Colonic mucosa (tissue), 4 donors: ENCODE results near the gene HYCC1. TPM values are rescaled to one million over a fixed set of nuclear protein-coding genes. Genes with fewer than 3 reads are reported as not detected.

Experiments
- DNase-seq: peaks from one replicate; pipeline ENCODE4 v3.0.0-alpha.2; 2020
- H3K27ac ChIP-seq: fragments of 200-600 bp; one replicate; pipeline ENCODE4 v1.8.0; 2021
- H3K27me3 ChIP-seq: fragments of 200-600 bp; one replicate; pipeline ENCODE4 v1.8.0; 2021
- H3K36me3 ChIP-seq: fragments of 200-600 bp; one replicate; pipeline ENCODE4 v1.8.0; 2021
- H3K4me1 ChIP-seq: fragments of 200-600 bp; one replicate; pipeline ENCODE4 v1.8.0; 2021; ENCODE audit warnings: mild to moderate bottlenecking
- H3K4me3 ChIP-seq: fragments of 200-600 bp; one replicate; pipeline ENCODE4 v1.8.0; 2021
- H3K9ac ChIP-seq, 2 donors: one replicate each; pipeline ENCODE4 v1.7.0; 2013; ENCODE audit warnings: control low read depth in 2 of 2, low read depth in 2 of 2, low read length in 2 of 2
- H3K9me3 ChIP-seq: fragments of 200-600 bp; one replicate; pipeline ENCODE4 v1.8.0; 2021
- intact Hi-C: fragments of 100-400 bp; cut with DNase I; formaldehyde crosslinking; loops from one replicate; pipeline ENCODE4 v1.14.1; 2022
- total RNA-seq, 2 donors: library from RNA; stranded (reverse); fragmentation: NEBNext Ultra II Directional in 1 of 2; extraction: Animal tissue kit (Norgen Biotek cat#: 25700) in 1 of 2; gene quantifications; one replicate each; pipeline ENCODE4 v1.2.1, GENCODE V29; 2021
- TF ChIP-seq, protein P1 (sequence below): fragments of 200-600 bp; IDR thresholded peaks from one replicate; pipeline ENCODE4 v1.8.0; 2022; ENCODE audit warnings: antibody characterized with exemption, mild to moderate bottlenecking
- donor health status: healthy.
- donor health status: DM: no; HTN: no; CAD: no.
- donor health status: DM: no; HTN: no; CAD: no.

Gene HYCC1
- total RNA-seq, 2 donors from 2014 or later = 5.5 to 10.8 TPM

GRCh38 chr7:23018750-23019149 is 4.8 kb upstream of the HYCC1 start:
- Histone ChIP-seq H3K27me3 (no peaks in the 10 kb centered on the region), H3K27ac (no peak overlapping the region), H3K4me1 (no peaks in the 10 kb centered on the region), H3K9me3 (no peaks in the 10 kb centered on the region), H3K9ac (no peak overlapping the region), H3K4me3 (no peak overlapping the region), H3K36me3 (no peaks in the 10 kb centered on the region)
- TF ChIP-seq, protein P1, sequence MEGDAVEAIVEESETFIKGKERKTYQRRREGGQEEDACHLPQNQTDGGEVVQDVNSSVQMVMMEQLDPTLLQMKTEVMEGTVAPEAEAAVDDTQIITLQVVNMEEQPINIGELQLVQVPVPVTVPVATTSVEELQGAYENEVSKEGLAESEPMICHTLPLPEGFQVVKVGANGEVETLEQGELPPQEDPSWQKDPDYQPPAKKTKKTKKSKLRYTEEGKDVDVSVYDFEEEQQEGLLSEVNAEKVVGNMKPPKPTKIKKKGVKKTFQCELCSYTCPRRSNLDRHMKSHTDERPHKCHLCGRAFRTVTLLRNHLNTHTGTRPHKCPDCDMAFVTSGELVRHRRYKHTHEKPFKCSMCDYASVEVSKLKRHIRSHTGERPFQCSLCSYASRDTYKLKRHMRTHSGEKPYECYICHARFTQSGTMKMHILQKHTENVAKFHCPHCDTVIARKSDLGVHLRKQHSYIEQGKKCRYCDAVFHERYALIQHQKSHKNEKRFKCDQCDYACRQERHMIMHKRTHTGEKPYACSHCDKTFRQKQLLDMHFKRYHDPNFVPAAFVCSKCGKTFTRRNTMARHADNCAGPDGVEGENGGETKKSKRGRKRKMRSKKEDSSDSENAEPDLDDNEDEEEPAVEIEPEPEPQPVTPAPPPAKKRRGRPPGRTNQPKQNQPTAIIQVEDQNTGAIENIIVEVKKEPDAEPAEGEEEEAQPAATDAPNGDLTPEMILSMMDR = no peak
- DNase-seq = no peak
- intact Hi-C loops = loop anchor here (10.0 kb wide), 1 partner anchor 194 kb away; the partner anchor contains the start of gene TOMM7

DNA sequence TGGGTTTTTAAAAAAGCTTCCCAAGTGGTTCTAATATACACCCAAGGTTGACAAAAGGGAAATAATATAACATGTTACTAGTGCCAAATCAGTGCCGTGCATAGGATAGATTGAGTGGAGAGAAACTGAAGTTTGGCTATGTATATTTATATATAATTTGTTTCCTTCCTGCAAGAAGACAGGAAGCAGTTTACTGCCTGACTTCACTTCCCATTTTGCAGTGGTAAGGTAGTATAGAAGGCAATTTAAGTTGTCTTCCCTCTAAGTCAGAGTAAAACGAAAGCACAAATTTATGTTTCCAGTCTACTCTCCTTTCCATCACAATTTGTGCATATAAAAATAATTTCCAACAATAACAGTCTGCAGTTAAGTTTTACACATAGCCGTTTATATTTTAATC is 3.4 kb upstream of the HYCC1 start:
- Histone ChIP-seq H3K9ac (no peak overlapping the region), H3K36me3 (no peaks in the 10 kb centered on the region), H3K4me3 (no peak overlapping the region), H3K27ac (no peak overlapping the region), H3K9me3 (no peaks in the 10 kb centered on the region), H3K27me3 (no peaks in the 10 kb centered on the region), H3K4me1 (no peaks in the 10 kb centered on the region)
- intact Hi-C loops = loop anchor here (10.0 kb wide), 1 partner anchor 193 kb away; the partner anchor contains the start of gene TOMM7
- TF ChIP-seq, protein P1 = no peak
- DNase-seq = no peak

DNA sequence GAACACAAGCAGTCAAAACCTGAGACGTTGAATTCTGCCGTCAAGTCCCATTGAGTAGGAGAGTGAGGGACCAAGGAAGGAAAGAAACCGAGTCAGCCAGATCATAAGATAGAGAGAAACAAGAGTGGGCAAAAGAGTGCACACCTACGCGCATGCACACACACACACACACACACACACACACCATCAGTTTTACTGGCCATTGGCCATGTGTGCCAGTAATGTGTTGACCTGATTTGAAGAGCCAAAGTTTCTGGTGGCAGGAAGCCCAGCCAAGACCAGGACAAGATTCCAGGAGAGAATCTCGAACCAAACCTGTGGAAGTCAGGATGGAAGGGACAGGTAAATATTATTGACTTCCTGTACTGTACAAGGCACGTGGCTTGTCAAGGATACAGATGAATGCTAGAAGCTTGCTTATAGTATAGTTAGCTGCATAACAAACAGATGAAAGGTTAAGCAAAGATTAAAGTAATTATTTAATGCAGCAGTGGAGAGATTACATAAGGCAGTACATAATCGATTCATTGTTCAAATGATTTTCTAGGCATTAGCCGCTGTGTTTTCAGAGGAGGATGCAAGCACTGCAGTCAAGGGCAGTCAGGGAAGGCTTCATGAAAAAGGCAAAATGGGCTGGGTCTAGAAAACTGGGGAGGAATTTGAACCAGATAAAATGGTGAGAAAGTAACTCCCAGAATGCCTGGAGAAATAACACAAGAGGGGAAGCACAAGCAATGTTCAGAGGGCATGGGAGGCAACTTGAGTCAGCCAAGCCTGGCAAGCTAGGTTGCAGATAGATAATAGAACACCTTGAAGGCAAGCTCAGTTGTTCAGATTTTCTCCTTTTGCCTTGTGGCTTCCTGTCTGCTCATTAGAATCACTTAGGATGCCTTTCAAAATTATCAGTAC is 2.7 kb upstream of the HYCC1 start:
- intact Hi-C loops = loop anchor here (10.0 kb wide), 1 partner anchor 192 kb away; the partner anchor contains the start of gene TOMM7
- no peak overlapping the region for H3K27ac ChIP-seq

GRCh38 chr7:23014681-23015080 is 751 bp upstream of the HYCC1 start:
- intact Hi-C loops = loop anchor here (10.0 kb wide), 1 partner anchor 190 kb away; the partner anchor contains the start of gene TOMM7
- no peak overlapping the region for H3K27ac ChIP-seq
- no peak overlapping the region for H3K9ac ChIP-seq
- TF ChIP-seq, protein P1 = no peak
- H3K27me3 ChIP-seq = no peaks in the 10 kb centered on the region
- no peaks in the 10 kb centered on the region for H3K36me3 ChIP-seq
- H3K4me3 ChIP-seq = no peak overlapping the region
- no peaks in the 10 kb centered on the region for H3K9me3 ChIP-seq
- DNase-seq = no peak
- H3K4me1 ChIP-seq = no peaks in the 10 kb centered on the region

More for the DNA sequence above, 2.7 kb upstream of the HYCC1 start:
- TF ChIP-seq, protein P1 = no peak
- Histone ChIP-seq H3K27me3 (no peaks in the 10 kb centered on the region), H3K4me3 (no peak overlapping the region), H3K9ac (no peak overlapping the region), H3K4me1 (no peaks in the 10 kb centered on the region), H3K9me3 (no peaks in the 10 kb centered on the region), H3K36me3 (no peaks in the 10 kb centered on the region)
- no peak for DNase-seq

GRCh38 chr7:23012908-23013714 is 819 bp downstream of the HYCC1 start:
- TF ChIP-seq, protein P1 = no peak
- peak overlapping the region; percentile 47 to 76 for H3K9ac ChIP-seq
- no peaks in the 10 kb centered on the region for H3K4me1 ChIP-seq
- peak; percentile 29 for DNase-seq
- no peaks in the 10 kb centered on the region for H3K36me3 ChIP-seq
- no peaks in the 10 kb centered on the region for H3K27me3 ChIP-seq
- intact Hi-C loops = loop anchor here (10.0 kb wide), 1 partner anchor 188 kb away; the partner anchor contains the start of gene TOMM7
- peak overlapping the region; percentile 78 for H3K4me3 ChIP-seq
- H3K27ac ChIP-seq = peak overlapping the region; percentile 57
- H3K9me3 ChIP-seq = no peaks in the 10 kb centered on the region
